ENCODE results near the gene IL17C.

DNA sequence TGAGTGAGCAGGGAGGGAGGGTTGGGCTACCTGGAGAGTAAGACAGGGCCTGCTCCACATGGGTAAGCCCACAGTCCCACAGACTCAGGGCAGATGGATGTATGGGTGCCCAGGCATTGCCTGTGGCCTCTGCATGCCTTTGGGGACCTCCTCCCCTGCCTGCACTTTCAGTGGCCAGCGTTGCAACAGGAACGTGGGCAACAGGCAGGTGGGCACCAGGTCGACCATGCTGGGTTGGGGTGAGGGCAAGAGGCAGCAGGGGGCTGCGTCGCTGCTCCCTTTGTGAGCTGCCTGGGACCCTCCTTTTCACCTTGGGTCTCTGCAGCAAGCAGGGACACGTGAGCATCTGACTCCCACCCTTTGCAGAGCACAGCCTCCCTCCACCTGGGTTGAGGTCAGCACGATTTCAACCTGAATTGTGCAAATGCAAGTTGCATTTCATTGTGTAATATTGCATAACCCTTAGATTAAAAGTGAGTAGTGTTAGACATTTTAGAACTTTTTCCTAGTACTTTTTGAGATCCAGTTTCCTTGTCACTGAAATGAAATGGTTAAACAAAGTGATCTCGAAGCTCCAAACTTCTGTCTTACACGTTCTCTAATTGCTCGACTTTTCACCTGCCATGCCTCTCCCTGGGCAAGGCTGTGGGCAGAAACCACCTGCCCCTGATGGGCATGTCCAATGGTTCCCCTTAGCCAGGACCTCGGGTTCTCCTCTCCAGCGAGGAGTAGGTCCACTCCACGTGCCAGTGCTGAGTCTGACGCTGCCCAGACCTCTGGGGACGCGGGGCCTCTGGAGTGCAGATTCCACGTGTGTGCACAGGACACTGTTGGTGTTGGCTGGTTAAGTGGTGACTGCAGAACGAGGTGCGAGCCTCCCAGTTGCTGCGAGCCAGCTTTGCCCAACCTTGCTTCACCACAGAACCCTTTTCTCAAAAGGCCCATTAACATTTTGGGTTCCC, 32.9 kb upstream of the IL17C start:
- TF ChIP-seq, protein P1, sequence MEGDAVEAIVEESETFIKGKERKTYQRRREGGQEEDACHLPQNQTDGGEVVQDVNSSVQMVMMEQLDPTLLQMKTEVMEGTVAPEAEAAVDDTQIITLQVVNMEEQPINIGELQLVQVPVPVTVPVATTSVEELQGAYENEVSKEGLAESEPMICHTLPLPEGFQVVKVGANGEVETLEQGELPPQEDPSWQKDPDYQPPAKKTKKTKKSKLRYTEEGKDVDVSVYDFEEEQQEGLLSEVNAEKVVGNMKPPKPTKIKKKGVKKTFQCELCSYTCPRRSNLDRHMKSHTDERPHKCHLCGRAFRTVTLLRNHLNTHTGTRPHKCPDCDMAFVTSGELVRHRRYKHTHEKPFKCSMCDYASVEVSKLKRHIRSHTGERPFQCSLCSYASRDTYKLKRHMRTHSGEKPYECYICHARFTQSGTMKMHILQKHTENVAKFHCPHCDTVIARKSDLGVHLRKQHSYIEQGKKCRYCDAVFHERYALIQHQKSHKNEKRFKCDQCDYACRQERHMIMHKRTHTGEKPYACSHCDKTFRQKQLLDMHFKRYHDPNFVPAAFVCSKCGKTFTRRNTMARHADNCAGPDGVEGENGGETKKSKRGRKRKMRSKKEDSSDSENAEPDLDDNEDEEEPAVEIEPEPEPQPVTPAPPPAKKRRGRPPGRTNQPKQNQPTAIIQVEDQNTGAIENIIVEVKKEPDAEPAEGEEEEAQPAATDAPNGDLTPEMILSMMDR (IDR thresholded peaks at IDR 0.05; ENCODE audit: poor library complexity) = no peak
- no peak for TF ChIP-seq EZH2phosphoT487 (IDR thresholded peaks at IDR 0.05; ENCODE audit: low read depth, severe bottlenecking, unreplicated experiment)
- TF ChIP-seq EZH2 (IDR thresholded peaks at IDR 0.05; ENCODE audit: borderline replicate concordance) = no peak
